ENCODE data around the gene MAST4. TPM values are rescaled to one million over a fixed set of nuclear protein-coding genes. Genes with fewer than 3 reads are reported as not detected.

Gene MAST4
- total and polyA plus RNA-seq, 2 of the 8 experiments (the other 6 are each of a cell fraction or from before 2014, with no cell fraction given), result 1.5 to 2.6 TPM

DNA sequence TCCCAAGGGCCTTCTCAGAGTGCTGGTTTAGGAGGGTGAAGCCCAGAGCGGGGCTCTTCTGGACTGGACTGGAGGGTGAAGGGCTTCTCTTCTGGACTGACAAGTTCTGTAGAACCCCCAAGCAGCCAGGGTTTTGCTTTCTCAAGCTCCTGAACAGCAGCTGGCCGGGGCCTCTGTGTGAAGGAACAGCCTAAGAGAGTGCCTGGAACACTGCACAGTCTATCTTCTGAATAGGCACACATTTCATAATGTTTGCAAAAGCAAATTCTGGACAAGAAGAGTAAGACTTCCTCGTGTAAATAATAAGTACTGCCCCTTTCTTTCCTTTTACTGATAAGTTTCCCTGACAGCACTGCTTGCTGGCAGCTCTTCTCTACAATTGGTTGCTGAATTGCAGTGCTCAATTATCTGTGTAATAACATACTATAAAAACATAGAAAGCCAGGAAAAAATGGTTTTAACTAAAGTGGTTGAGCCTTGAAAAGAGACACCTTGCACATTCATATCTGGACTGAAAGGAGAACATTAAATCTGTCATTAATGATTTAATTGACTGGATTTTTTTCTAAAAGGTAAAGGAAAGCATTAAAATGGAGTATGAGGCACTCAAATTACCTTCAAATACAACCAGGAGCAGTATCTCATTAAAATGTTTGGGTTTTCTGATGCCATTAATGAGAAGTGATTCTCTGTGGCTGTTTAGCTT lies 20.5 kb downstream of the MAST4 start (continued):
- TF ChIP-seq, protein P1, sequence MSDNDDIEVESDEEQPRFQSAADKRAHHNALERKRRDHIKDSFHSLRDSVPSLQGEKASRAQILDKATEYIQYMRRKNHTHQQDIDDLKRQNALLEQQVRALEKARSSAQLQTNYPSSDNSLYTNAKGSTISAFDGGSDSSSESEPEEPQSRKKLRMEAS (IDR thresholded peaks at IDR 0.05), result no peak
- TF ChIP-seq JUND (IDR thresholded peaks at IDR 0.05; ENCODE audit: low read length) (no peak), CEBPB (IDR thresholded peaks at IDR 0.05; ENCODE audit: low read depth, low read length) (no peak), SP4 (IDR thresholded peaks at IDR 0.05; ENCODE audit: low read length) (no peak), RNF2 (IDR thresholded peaks at IDR 0.05; ENCODE audit: borderline replicate concordance, low read depth, low read length, missing control alignments, poor library complexity, severe bottlenecking) (no peak), TAF1 (IDR thresholded peaks at IDR 0.05; ENCODE audit: low read depth, low read length) (no peak), CHD2 (IDR thresholded peaks at IDR 0.05; ENCODE audit: low read length) (no peak)
- TF ChIP-seq, protein P2, sequence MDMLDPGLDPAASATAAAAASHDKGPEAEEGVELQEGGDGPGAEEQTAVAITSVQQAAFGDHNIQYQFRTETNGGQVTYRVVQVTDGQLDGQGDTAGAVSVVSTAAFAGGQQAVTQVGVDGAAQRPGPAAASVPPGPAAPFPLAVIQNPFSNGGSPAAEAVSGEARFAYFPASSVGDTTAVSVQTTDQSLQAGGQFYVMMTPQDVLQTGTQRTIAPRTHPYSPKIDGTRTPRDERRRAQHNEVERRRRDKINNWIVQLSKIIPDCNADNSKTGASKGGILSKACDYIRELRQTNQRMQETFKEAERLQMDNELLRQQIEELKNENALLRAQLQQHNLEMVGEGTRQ (IDR thresholded peaks at IDR 0.05; ENCODE audit: low read length), result no peak

Measured in H1 (cell line).